GM19328 (cell line): Measurements from ENCODE around the gene GARIN5A.

Experiments used
- ATAC-seq: cut with Tn5 transposase; IDR thresholded peaks from one replicate; pipeline ENCODE4 v1.9.1; 2021; ENCODE audit warnings: mild to moderate bottlenecking, moderate library complexity; ENCODE audit not compliant: unreplicated experiment

Gene GARIN5A

DNA sequence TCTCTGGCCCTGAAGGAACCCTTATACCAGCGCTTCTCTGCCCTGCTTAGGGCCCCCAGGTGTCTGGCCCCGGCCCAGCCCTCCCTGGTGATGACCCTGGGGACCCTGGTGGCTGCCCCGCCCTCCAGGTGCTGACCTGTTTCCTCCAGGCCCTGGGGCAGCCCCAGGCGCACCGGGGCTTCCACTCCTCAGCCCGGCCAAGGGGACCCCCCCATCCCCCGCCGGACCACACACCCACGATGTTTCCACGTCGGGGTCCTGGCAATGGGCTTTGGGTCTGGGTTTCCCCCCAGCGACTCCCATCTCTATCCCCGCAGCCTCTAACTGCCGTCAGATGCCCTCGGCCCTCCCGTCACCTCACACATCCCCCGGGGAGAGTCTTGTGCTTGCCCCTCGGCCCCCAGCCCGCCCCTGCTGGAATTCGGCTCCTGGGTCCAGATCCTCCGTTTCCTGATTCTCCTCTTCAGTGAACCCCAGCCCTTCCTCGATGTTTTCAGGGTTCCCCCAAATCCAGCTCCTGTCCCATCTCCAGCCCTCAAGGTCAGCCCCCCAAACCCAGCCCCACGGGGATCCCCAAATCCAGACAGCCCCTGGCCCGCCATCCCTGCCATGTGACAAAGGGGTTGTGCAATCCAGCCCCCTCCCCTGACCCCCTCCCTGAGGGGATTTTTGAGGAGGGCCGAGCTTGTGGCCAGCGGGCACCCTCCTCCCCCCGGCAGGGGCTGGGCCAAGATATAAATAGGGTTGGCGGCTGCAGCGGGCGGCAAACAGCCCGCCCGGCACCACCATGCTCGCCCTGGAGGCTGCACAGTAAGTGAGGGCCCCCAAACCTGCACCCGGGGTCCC, 58.2 kb downstream of the GARIN5A start, which contains the start of gene SPIB:
Gene SPIB (plus strand): TSS at position 763 of the 846 bp plus-strand sequence. CDS start 25 bp downstream, at position 788.
- no peak for ATAC-seq

DNA sequence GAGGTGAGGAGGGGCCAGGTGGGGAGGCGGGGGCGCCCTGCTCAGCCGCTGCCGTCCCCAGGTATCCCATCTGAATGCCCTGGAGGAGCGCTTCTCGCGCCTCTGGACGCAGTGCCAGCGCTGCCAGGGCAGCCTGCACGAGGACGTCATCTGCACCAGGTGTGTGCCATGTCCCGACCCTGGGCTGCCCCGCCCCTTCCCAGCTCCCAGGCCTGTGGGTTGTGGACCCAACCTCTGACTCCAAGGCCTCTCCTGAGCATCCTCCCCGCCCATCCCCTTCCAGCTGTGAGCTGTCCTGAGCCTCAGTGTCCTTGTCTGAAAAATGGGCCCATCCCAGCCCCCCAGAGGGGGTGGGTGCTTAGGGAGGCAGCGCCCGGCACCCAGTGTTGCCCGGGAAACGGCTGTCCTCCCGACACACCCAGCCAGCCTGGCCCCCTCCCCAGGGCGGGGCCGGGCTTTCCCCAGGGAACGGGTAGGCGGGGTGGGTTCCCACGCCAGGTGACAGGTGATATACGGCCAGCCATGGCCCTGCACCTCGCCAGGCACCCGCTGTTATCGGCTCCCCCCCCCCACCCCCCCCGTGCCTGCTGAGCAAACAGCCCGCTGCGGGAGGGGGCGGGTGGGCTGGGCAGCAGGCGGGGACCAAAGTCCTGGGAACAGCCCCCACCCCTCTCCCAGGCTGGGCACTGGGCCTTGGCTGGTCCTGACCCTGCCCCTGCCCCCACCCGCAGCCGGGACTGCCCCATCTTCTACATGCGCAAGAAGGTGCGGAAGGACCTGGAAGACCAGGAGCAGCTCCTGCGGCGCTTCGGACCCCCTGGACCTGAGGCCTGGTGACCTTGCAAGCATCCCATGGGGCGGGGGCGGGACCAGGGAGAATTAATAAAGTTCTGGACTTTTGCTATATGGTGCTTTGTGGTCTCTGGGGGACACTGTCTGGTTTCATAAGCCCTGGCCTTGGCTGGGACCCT, 59.3 kb downstream of the GARIN5A start:
- no peak for ATAC-seq
